Lower leg skin (tissue), 3 donors: ENCODE results near the gene SUN5.

Experiments
- CTCF ChIP-seq, 3 donors: fragments of 450-650 bp; IDR thresholded peaks; one replicate each; pipeline ENCODE4 v1.5.1; 2016; ENCODE audit warnings: antibody characterized with exemption in 3 of 3, mild to moderate bottlenecking in 3 of 3, moderate library complexity in 2 of 3
- POLR2A ChIP-seq, 2 donors: fragments of 450-650 bp; IDR thresholded peaks; one replicate each; pipeline ENCODE4 v1.6.1; 2016 to 2017; ENCODE audit warnings: antibody characterized with exemption in 2 of 2, mild to moderate bottlenecking in 1 of 2, moderate library complexity in 1 of 2

GRCh38 chr20:32987044-32987825 is 17.0 kb downstream of the SUN5 start:
- no peak for TF ChIP-seq CTCF (IDR thresholded peaks at IDR 0.05)
- TF ChIP-seq POLR2A (IDR thresholded peaks at IDR 0.05), result no peak
